Measurements from ENCODE around the gene TTC9B.
"Not testable (repeated sequence)": the region's sequence is repeated elsewhere in the genome, so short reads cannot be mapped to it uniquely, and the experiment has no call there.

Gene TTC9B

DNA sequence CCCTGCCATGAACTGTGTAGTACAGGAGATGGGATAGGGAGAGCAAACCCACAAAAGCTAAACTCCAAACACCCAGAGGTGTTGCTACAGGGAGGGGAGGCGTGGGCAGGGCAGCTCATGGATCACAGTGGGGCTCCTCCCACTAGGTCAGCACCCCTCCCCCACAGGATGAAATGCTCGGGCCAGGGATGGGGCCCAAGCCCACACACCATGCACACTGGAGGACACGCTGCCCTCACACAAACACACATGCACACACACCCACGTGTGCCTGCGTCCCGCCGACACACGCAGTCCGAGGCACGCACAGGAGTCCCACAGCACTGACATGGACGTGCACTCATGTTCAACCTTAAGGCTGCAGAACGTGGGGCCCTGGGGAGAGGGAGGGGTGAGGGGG is 14.3 kb upstream of the TTC9B start:
- no peak for DNase-seq

DNA sequence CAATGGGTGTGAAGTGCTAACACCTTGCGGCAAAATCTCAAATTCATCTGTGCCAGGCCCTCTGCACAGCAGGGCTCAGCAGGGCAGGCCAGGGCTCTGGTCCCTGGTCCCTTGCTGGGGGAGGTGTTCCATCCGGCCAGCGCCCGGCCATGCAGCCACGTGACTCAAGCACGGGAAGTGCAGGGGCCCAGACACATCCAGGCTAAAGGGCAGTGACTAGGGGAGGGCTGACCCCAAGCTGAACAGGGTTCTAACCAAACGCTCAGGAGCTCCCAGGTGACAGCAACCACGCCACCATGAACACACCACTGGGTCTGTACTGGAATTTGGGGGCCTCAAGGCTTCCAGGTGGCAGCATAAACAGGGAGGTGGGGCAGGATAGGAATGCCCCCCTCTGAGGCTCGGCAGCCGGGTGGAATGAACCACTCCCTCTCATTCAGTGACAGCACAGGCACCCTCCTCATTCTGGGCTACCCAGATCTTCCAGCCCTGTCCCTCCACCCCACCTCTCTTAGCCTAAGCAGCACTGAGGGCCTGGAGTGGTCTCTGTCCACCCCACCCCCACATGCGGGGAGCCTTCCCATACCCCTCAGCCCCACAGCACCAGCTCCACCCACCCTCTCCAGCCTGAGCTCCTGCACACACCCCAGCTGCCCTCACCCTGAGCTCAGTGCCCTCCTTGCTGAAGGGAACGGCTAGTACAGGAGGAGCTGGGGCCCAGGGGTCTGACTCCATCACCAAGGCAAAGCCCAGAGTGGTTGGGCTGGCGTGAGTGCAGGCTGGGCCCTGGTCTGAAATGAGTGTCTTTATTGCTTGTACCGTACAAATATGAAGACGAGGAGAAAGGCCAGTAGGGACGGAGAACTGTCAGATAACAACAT is 13.6 kb upstream of the TTC9B start:
- no peak for DNase-seq

DNA sequence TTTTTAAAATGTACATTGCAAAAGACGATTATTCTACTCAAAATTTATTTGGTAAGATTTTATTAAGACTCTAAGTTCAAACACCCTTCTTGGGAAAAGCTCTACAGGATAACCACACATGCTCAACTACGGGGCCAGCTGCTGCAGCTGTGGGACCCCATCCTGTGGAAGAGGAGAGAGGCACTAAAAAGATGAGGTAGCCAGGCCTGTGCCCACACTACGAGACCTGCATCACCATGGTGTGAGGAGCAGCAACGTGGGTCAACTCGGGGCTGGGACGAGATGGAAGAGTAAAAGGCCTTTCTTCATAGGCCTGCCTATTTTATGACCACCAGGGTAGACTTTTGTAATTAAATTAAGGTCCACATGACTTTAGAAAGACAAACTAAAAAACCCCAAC is 12.9 kb upstream of the TTC9B start:
- no peak for DNase-seq

DNA sequence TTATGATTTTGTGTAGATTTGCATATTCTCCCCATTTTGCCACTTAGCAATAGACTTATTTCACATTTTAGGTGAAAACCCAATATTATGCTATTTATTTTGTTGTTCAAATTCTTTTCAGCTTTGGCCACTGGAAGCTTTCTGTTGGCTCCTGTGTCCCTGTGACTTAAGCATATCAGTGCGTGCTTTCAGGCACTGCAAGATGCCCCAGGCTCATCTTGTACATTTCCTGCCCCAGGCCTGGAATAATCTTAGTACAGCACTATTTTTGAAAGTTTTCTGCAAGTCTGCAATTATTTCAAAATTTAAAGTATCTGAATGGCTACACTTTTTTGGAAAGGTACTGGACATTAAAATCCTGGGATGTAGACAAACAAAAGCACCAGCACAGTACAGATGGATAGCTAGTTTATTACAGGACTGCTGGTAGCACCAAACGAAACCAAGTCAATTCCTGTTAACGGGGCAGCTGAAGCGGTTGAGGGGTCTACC is 11.8 kb upstream of the TTC9B start:
- DNase-seq: no peak

DNA sequence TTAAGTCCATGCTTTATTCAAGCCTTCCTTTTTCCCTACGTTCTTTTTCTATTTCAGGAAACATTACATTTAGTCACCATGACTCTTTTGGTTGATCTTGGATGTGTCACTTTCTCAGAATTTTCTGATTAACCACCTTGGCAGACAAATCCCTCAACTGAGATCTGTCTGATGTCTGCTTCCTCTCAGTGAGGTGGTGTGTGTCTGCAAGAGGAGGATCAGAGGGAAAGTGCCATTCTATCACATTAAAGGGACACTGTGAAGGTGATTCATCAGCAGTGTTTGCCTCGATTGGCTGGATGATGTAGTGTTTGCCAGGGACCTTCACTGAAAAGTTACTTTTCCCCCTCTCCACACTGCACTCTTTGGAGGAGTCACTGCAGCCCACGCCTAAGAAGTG is 11.3 kb upstream of the TTC9B start:
- DNase-seq: no peak

DNA sequence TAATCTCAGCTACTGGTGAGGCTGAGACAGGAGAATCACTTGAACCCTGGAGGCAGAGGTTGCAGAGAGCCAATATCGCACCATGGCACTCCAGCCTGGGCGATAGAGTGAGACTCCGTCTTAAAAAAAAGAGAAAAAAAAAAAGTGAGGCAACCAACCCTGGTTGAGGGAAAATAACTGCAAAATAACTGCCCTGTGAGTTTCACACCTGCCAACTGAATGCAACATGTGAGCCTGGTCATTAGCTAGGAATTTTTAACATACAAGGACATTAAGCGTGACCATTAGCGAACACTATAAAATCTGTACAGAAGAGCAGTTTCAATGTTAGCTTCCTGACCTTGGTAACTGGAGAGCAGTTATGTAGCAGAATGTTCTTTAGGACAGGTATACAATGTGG is 10.7 kb upstream of the TTC9B start:
- no peak for DNase-seq

DNA sequence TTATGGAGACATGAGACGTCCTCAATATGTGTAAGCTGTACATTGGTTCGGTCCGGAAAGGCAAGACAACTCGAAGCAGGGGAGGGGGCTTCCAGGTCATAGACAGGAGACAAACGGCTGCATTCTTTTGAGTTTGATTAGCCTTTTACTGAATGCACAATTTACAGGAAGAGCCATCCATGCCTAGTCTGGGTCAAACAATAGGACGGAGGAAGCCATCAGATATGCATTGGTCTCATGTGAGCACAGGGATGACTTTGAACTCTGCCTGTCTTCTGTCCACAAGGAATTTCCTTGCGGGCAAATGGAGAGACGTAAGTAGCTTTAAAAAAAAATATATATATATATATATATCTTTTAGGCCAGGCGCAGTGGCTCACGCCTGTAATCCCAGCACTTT is 10.2 kb upstream of the TTC9B start:
- DNase-seq: no peak

DNA sequence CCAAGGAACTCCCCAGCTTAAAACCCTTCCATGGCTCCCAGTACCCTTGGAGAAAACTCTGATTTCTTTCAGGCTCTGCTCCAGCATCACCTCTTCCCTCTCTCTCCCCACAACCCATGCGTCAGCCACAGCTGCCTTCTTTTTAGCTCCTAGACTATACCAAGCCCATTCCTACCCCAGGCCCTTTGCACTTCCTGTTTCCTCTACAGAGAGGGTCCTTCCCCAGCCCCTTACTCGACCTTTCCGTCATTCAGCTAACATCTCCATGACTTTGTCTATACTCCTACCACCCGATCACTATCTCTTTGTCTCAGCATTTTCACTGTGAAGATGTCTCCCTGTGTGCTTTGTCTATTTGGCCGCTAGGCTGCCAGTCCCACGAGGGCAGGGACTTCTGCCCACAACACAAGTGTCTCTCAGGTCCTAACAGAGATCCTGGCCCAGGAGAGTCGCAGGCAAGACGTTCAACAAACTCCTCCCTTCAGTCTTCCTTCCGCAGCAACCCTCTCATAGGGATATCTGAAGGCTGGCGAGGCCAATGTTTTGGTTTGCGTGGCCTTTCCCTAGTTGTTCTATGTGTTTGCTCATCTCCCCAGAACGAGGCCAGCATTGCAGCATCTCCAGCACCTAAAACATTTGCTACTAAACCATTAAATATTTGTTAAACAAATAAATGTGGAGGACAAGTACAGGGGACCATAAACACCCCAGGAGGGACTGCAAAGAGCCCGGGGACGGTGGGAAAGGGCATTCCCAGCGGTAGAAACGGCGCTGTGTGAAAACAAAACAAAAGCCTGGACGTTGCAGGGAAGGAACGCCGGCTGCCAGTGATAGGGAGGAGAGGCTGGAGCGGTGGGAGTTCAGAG is 7.5 kb upstream of the TTC9B start:
- DNase-seq: no peak

DNA sequence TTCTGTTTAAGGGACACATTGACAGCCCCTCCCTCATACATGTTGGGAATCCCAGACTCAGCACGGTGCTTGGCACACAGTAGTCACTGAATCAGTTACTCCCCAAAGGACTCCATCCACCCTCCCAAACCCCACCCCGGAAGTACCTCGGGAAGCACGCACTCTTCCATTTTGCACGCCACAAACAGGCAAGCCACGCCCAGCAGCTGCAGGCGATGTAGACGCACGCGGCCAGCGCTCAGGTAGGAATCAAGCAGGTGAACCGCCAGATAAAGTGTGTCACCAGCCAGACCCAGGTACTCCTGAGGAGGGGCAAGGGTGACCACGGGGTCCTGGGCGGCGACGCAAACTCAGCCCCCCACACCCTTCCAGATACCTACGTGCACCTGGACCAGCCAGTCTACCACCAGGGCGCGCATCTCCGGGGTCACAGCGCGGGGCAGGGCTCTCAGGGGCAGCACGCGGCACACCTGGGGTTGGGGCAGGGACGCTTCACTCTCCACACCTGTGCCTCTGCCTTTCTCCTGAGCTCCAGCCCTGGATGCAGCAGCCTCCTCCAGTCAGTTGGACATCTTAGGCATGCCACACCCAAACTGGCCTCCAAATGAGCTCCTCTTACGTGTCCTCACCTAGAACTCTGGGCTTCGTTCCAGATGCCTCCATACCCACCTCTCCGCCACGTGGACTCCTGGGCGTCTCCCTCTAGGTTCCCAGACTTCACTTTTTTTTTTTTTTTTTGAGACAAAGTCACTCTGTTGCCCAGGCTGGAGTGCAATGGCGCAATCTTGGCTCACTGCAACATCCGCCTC is 6.4 kb upstream of the TTC9B start:
- no peak for DNase-seq

DNA sequence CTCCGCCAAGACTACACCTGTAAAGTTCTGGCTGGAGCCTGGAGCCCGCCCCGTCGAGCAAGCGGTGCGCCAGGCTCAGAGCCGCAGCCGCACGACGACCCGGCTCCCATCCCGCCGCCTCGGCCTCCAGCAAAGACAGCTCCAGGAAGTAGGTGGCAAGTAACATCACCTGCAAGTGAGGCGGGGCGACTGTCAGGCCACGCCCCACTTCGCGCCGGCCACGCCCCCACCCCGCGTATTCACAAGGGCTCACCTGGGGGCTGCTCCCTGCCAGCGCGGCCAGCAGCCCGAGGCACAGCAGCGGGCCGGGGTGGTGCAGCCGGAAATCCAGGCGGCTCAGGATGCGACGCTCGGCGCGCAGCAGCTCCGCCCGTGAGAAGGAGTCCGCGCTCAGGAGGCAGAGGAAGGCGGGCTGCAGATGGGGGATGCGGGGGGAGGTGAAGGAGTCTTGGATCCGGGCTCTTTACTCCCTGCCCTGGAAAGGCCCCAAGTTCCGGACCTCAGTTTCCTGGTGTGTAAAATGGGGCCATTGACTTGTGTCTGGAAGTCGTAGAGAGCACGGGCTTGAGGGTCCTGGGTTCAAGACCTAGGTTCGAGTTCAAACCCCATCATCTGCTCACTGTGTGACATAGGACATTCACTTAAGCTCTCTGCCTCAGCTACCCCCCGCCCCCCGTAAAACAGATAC is 5.1 kb upstream of the TTC9B start:
- DNase-seq: no peak

DNA sequence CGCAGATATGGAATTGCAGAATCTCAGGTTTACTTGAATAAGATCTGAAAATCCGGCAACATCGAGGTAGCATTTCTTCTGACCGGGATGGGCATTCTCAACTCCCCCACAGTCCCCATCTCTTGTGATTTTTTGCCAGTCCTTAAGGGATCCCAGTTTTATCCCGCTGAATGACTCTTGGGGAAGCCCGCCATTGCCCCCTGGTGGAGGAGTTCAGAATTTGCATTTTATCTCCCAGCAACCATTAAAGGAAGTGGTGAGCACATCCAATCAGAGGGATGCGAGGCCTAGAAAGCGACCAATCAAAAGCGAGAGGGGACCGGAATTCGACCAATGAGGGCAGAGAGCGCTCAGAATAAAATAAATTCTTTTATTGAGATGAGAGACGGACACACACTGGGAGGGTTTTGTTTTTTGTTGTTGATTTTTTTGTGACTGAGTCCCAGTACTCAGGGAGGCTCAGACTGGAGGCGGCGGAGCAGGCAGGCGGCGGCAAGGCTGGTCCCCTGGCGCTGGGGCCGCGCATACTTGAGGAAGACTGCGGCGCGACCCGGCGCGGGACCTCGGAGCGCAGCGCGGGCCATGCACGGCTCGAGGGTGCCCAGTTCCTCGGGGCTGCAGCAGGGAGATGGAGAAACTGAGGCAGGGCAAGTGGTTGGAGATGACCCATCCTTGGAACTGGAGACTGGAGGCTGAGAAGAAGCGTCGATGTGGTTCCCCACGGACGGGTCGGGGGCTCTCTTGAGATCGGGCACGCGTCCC is 3.9 kb upstream of the TTC9B start:
- DNase-seq: peak; percentile 78

DNA sequence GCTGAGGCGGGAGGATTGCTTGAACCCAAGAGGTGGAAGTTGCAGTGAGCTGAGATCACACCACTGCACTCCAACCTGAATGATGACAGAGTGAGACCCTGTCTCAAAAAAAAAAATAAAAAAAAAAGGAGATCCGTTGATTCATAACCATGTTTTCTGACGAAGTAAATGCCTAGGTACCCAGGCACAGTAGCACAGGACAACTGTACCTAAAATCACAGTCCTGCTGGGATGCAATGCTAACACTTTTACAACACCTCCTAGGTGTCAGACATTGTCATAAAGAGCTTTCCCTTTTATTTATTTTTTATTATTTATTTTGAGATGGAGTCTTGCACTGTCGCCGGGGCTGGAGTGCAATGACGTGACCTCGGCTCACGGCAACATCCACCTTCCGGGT is 2.5 kb upstream of the TTC9B start:
- DNase-seq: no peak

DNA sequence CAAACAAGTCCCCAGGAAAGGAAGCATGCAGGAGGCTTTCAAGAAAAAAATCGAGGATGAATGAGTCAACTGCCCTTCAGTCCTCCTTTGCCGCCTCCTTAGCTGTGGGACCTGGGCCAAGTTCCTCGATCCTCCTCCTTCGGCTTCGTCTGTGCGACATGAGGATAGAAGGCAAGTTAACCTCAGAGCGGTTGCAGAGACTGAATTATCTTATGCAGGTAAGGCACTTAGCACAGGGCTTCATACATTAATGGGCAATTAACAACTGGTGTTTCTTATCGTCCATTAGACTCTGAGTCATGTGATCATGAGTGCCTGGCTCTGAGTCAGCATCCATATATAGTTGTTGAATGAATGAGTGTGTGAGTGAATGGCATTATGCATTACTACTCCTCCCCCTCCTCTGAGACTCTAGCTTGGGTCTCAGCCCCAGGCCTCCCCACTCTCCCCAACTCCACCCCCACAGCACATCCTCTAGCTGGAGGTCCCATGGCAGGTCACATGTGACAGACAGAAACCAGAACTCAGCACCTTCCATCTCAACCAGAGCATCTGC is 1.6 kb upstream of the TTC9B start:
- DNase-seq: peak; percentile 41

DNA sequence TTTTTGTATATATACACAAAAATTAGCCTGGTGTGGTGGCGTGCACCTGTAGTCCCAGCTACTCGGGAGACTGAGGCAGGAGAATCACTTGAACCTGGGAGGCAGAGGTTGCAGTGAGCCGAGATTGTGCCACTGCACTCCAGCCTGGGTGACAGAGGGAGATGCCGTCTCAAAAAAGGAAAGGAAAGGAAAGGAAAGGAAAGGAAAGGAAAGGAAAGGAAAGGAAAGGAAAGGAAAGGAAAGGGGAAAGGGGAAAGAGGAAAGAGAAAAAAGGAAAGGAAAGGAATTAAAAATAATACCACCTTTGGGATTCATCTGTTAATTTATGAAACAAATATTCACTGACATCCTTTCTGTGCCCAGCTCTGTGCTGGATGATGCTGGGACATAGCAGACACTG is 845 bp upstream of the TTC9B start:
- DNase-seq: not testable (repeated sequence)

DNA sequence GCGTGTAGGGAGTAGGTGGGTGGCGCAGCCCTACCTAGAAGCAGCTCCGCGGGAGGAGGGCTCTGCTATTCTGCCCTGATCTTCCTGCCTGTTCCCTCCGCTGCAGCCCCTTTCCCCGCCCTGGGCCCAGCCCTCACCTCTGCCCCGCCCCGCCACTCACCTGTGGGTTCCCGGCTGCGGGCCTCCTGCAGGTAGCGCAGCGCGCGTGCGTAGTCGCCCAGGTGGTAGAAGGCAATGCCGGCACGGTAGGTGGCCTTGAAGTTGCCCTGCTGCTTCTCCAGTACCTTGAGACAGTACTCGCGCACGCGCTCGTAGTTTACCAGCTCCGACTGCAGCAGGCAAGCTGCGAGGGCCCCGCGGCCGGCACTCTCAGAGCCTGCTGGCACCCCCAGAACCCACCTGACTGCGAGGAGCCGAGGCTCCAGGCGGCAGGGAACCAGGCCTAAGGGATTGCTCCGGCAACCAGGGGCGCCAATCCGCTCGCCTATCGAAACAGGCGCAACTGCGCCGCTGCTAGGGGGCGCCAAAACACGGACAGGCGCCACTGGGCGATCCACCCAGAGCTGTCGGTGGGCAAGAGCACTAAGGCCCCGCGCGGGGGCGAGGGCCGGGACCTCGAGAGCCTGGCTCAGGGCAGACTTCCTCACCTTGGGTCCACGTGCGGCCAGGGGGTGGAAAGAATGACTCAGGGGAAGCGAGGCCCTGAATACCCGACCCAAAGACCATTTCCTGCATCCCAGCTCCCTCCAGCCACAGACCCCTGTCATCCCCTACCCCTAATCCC is 965 bp downstream of the TTC9B start:
- DNase-seq: no peak

DNA sequence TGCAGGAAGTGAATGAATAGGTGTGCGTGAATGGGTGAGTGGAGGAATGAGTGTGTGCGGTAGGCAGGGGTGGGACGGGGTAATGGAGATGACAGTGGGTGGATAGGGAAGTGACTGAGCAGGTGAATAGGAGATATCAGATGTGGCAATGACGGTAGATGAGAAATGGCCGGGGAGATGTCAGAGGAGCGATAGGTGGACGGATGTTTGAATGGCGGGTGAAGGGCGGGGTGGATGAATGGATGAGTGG is 1.5 kb downstream of the TTC9B start:
- no peak for DNase-seq

DNA sequence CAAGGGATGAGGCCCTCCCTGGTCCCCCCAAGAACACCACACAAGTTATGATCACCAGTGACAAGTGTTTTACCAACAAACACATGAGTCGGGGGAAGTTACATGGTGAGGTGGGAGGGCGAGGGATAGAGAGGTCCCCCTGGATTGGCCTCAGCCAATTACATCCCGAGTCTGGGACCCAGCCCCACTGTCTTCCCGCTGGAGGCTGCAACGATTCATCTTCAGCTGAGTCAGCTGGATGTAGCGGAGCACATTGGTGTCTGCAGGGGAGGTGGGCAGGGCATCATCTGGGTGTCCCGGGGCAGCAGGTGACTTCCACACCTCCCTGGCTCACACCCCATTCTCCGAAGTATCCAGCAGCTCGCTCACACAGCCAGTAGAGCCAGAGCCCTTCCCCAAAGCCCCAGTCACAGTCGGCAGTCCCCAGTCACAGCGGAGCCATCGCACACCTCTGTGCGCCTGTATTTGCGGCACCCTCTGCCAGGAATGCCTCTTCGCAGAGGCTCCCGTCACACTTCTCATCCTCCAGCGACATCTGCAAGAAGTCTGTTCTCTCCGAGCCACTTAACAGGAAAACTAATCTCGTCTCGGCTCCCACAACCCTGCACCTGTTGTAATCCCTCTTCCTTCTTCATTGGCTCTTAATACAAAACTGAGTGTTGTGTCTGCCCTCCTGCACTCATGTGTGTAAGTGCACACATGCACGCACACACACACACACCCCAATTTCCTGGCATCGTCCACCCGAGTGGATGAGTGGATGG is 2.0 kb downstream of the TTC9B start:
- no peak for DNase-seq

DNA sequence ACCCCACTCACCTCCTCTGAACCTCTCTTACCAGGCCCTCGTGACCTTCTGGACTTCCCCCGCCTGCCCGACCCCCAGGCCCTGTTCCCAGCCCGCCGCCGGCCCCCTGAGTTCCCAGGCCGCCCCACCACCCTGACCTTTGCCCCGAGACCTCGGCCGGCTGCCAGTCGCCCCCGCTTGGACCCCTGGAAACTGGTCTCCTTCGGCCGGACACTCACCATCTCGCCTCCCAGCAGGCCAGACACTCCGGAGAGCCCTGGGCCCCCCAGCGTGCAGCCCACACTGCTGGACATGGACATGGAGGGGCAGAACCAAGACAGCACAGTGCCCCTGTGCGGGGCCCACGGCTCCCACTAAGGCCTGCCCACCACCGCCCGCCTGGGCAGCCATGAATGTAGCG is 3.2 kb downstream of the TTC9B start:
- DNase-seq: no peak

DNA sequence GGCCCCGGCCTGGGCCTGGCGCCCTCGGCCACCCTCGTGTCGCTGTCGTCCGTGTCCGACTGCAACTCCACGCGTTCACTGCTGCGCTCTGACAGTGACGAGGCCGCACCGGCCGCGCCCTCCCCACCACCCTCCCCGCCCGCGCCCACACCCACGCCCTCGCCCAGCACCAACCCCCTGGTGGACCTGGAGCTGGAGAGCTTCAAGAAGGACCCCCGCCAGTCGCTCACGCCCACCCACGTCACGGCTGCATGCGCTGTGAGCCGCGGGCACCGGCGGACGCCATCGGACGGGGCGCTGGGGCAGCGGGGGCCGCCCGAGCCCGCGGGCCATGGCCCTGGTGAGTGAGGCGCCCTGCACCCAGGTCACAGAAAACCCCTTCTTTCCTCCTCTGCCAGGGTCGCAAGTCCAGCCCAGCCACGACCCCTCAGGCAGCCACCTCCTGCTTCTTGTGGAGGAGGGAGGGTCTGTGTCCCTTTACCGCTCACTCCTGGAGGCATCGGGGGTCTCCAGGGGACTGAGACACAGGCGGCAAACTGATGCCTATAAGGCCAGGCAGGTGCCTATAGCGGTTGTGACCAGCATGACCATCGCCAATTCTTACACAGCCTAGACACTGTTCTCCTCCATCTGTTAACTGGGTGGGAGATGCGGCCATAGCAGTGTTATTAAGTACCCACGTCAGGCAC is 4.2 kb downstream of the TTC9B start:
- no peak for DNase-seq
